ENCODE measurements around the gene KCNN3.

DNA sequence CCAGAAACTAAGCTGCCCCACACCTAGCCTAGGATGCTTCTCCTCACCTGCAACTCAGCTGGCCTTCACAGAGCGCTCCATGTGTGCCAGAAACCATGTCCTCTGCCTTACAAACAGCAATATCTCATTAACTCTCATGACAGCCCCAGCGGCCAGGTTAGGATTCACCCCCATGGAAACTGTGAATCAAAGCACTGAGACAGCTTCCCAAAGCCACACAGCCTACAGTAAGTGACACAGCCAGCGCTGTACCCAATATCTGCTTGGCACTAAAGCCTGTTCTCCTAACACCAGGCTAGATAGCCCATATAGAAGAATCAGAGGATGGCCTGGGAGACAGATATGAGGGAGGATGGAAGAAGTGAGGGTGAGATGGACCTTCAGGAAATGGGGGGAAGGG, 13.5 kb downstream of the KCNN3 start:
- no peak for TF ChIP-seq FOXP2 (optimal IDR thresholded peaks at IDR 0.05; ENCODE audit: borderline replicate concordance, extremely low read depth, extremely low read length, insufficient read depth)
- TF ChIP-seq TAF1 (IDR thresholded peaks at IDR 0.05; ENCODE audit: borderline replicate concordance, insufficient read depth, low read length), result no peak

Measured in PFSK-1 (cell line).